HEK293 (cell line): ENCODE data around the gene CTIF.

Experiments
- CTCF ChIA-PET: fragments of 350-600 bp; formaldehyde crosslinking; extraction: SDS; loops from one replicate; lab custom pipeline; 2021; ENCODE audit warnings: antibody characterized with exemption; lab: Yijun Ruan, JAX
- POLR2A ChIA-PET: fragments of 300-600 bp; formaldehyde crosslinking; extraction: SDS; loops from one replicate; lab custom pipeline; 2020; ENCODE audit warnings: antibody characterized with exemption, inconsistent platforms; lab: Yijun Ruan, JAX
- H3K27ac ChIP-seq: fragments of 200-500 bp; sonication (Bioruptor generic); 2 replicates; pipeline ENCODE4 v1.5.1; 2014; ENCODE audit warnings: low read depth, low read length, control low read depth, inconsistent platforms; ENCODE audit errors: extremely low read depth
- H3K36me3 ChIP-seq, 2 experiments: fragments of 200-500 bp in 1 of 2; sonication (Bioruptor generic) in 1 of 2; 1 replicate in 1 of 2; 2 replicates in 1 of 2; pipeline ENCODE4 v1.5.1; 2014 to 2017; ENCODE audit warnings: inconsistent platforms in 2 of 2, low read length in 2 of 2; ENCODE audit not compliant: control insufficient read depth in 2 of 2, insufficient read depth in 1 of 2
- H3K4me1 ChIP-seq: fragments of 200-500 bp; sonication (Bioruptor generic); 2 replicates; pipeline ENCODE4 v1.5.1; 2014; ENCODE audit warnings: mild to moderate bottlenecking, low read length, inconsistent platforms; ENCODE audit not compliant: control insufficient read depth, insufficient read depth
- H3K4me3 ChIP-seq: 2 replicates; pipeline ENCODE4 v1.5.1; 2011; ENCODE audit warnings: low read depth, mild to moderate bottlenecking, control low read depth, low read length, moderate library complexity
- H3K9me3 ChIP-seq: fragments of 200-500 bp; sonication (Bioruptor generic); 2 replicates; pipeline ENCODE4 v1.5.1; 2014; ENCODE audit warnings: low read depth, low read length, inconsistent platforms; ENCODE audit not compliant: control insufficient read depth, insufficient read depth
- GLIS1 ChIP-seq: fragments of 450-650 bp; formaldehyde crosslinking; IDR thresholded peaks from 2 replicates; pipeline ENCODE4 v1.5.1; 2016; ENCODE audit warnings: missing biosample characterization, missing genetic modification characterization
- KLF10 ChIP-seq: fragments of 450-650 bp; IDR thresholded peaks from 2 replicates; pipeline ENCODE4 v1.5.1; 2018; ENCODE audit warnings: missing biosample characterization, mild to moderate bottlenecking, missing genetic modification characterization
- KLF17 ChIP-seq: fragments of 450-650 bp; formaldehyde crosslinking; IDR thresholded peaks from 2 replicates; pipeline ENCODE4 v1.5.1; 2016; ENCODE audit warnings: missing biosample characterization, missing genetic modification characterization
- OVOL3 ChIP-seq: fragments of 450-650 bp; formaldehyde crosslinking; IDR thresholded peaks from 2 replicates; pipeline ENCODE4 v1.5.1; 2016; ENCODE audit warnings: missing biosample characterization, missing genetic modification characterization
- PRDM10 ChIP-seq: fragments of 450-650 bp; formaldehyde crosslinking; IDR thresholded peaks from 2 replicates; pipeline ENCODE4 v1.5.1; 2016; ENCODE audit warnings: missing biosample characterization, missing genetic modification characterization
- ZFP69B ChIP-seq: fragments of 450-650 bp; formaldehyde crosslinking; IDR thresholded peaks from 2 replicates; pipeline ENCODE4 v1.5.1; 2016; ENCODE audit warnings: missing biosample characterization, missing genetic modification characterization
- ZNF10 ChIP-seq: fragments of 450-650 bp; formaldehyde crosslinking; IDR thresholded peaks from 2 replicates; pipeline ENCODE4 v1.5.1; 2017; ENCODE audit warnings: missing biosample characterization, missing genetic modification characterization
- ZNF146 ChIP-seq: fragments of 450-650 bp; formaldehyde crosslinking; IDR thresholded peaks from 2 replicates; pipeline ENCODE4 v1.5.1; 2016; ENCODE audit warnings: missing biosample characterization, missing genetic modification characterization
- ZNF335 ChIP-seq: fragments of 450-650 bp; formaldehyde crosslinking; conservative IDR thresholded peaks from 2 replicates; pipeline ENCODE4 v1.5.1; 2016; ENCODE audit warnings: missing biosample characterization, missing genetic modification characterization
- ZNF350 ChIP-seq: fragments of 450-650 bp; formaldehyde crosslinking; IDR thresholded peaks from 2 replicates; pipeline ENCODE4 v1.5.0; 2017; ENCODE audit warnings: missing biosample characterization, mild to moderate bottlenecking, missing genetic modification characterization
- ZNF426 ChIP-seq: fragments of 450-650 bp; formaldehyde crosslinking; IDR thresholded peaks from 2 replicates; pipeline ENCODE4 v1.5.1; 2017; ENCODE audit warnings: missing biosample characterization, missing genetic modification characterization, mild to moderate bottlenecking, inconsistent platforms, moderate library complexity
- ZNF513 ChIP-seq: fragments of 450-650 bp; IDR thresholded peaks from 2 replicates; pipeline ENCODE4 v1.5.1; 2018; ENCODE audit warnings: missing biosample characterization, missing genetic modification characterization
- ZNF629 ChIP-seq: fragments of 450-650 bp; formaldehyde crosslinking; IDR thresholded peaks from 2 replicates; pipeline ENCODE4 v1.5.1; 2017; ENCODE audit warnings: missing biosample characterization, missing genetic modification characterization
- ZSCAN16 ChIP-seq: fragments of 450-650 bp; formaldehyde crosslinking; IDR thresholded peaks from 2 replicates; pipeline ENCODE4 v1.5.1; 2016; ENCODE audit warnings: missing biosample characterization, missing genetic modification characterization
- ZSCAN5A ChIP-seq: fragments of 450-650 bp; formaldehyde crosslinking; IDR thresholded peaks from 2 replicates; pipeline ENCODE4 v1.5.1; 2016; ENCODE audit warnings: missing biosample characterization, missing genetic modification characterization

The CTIF gene

GRCh38 chr18:48569915-48570264 is 31.1 kb downstream of the CTIF start (continued):
- no peak for TF ChIP-seq OVOL3 (tag by site-specific recombination)
- TF ChIP-seq, all 188 proteins: peak for 0

GRCh38 chr18:48570313-48570712 is 31.5 kb downstream of the CTIF start:
- TF ChIP-seq ZNF513 (tag by site-specific recombination) (no peak), ZSCAN16 (tag by site-specific recombination) (no peak), ZSCAN5A (tag by site-specific recombination) (no peak), PRDM10 (tag by site-specific recombination) (no peak), ZNF335 (tag by site-specific recombination) (no peak), ZNF629 (tag by site-specific recombination) (no peak), ZFP69B (no peak), KLF10 (tag by site-specific recombination) (no peak), ZNF10 (tag by site-specific recombination) (no peak), GLIS1 (tag by site-specific recombination) (no peak), ZNF350 (tag by site-specific recombination) (no peak)
- ChIA-PET CTCF (no interaction called here), POLR2A (no interaction called here)
- Histone ChIP-seq H3K36me3 (no peaks in the 10 kb centered on the region), H3K9me3 (no peaks in the 10 kb centered on the region), H3K4me3 (no peak overlapping the region), H3K27ac (no peak overlapping the region), H3K4me1 (no peaks in the 10 kb centered on the region; the same call in 1 of the 2 replicates)

- Histone ChIP-seq H3K4me1 (no peaks in the 10 kb centered on the region; the same call in 1 of the 2 replicates), H3K36me3 (no peaks in the 10 kb centered on the region), H3K27ac (no peak overlapping the region)
- TF ChIP-seq ZNF146 = peak; percentile 31; the same call in 1 of the 2 replicates
- TF ChIP-seq KLF17 (tag by site-specific recombination) = no peak
- no peak for TF ChIP-seq ZNF426 (tag by site-specific recombination)
- peak; percentile 96 for TF ChIP-seq ZNF10 (tag by site-specific recombination)
- TF ChIP-seq, all 188 proteins: peak for 2
- Histone ChIP-seq H3K9me3 (no peaks in the 10 kb centered on the region), H3K4me3 (no peak overlapping the region)
- ChIA-PET CTCF (interaction anchor here (0.6 to 0.7 kb wide), 2 partner anchors 76 to 98 kb away, joined by 4 to 5 read pairs; no protein-coding TSS in a partner anchor), POLR2A (no interaction called here)
Measured at GRCh38 chr18:48571639-48572384, 33.0 kb downstream of the CTIF start.
